ENCODE measurements around the gene CDCA8.

Gene CDCA8

DNA sequence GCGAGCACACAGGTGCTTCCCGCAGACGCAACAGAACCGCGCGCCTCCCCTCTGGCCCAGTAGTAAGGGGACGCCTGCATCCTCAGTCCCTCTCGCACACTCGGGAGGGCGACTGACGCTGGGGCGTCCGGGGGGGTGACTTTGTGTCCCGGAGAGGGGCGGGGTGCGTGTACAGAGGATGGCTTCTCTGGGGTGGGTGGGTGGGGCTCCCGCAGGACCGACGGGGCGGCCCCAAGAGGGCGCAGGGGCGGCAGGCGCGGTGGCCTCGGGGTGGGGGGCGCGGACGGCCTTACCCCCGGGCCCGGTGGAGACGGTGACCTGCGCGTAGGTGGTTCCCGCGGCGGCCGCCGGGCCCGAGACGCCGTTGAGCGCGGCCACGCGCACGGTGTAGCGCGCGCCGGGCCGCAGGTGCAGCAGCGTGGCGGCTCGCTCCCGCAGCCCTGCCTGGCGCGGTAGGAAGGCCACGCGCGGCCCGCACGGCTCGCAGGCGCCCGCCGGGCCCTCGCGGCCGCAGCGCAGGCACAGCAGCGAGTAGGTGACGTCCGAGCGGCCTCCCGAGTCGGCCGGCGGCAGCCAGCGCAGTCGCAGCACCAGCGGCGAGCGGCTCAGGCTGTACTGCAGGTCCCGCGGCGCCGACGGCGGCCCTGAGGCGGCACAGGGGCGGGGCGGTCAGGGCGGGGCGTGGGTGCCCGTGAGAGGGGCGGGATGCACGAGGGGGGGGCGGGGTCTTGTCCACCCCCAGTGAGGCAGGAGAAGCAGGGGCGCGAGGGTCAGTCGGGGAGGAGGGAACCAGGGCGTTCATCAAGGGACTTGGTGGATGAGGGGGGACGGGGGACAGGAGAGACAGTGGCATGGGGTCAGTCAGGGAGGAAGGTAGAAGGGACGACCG is 60.5 kb downstream of the CDCA8 start:
- no peak overlapping the region for H3K9ac ChIP-seq (ENCODE audit: low read length)
- H3K36me3 ChIP-seq (ENCODE audit: insufficient read depth, low read length), result no peaks in the 10 kb centered on the region
- no peaks in the 10 kb centered on the region for H3K79me2 ChIP-seq (ENCODE audit: insufficient read depth, low read length)
- H3K27me3 ChIP-seq (ENCODE audit: insufficient read depth, low read length), result 0 out of 2 replicates have a peak, but pooled peaks cover 5% of the 10 kb centered on the region
- H3K27ac ChIP-seq (ENCODE audit: low read depth, low read length, poor library complexity, severe bottlenecking), result no peak overlapping the region
- H3K4me1 ChIP-seq (ENCODE audit: insufficient read depth, low read length, severe bottlenecking), result no peaks in the 10 kb centered on the region
- peak overlapping the region; percentile 30 for H3K4me3 ChIP-seq (ENCODE audit: low read depth, low read length, poor library complexity, severe bottlenecking)
- peak overlapping the region; percentile 26; the same call in 1 of the 2 replicates for H3K4me2 ChIP-seq (ENCODE audit: low read length)
- no peaks in the 10 kb centered on the region for H3K9me2 ChIP-seq (ENCODE audit: low read depth, low read length)
- H4K20me1 ChIP-seq (ENCODE audit: insufficient read depth, low read length), result no peaks in the 10 kb centered on the region
- H3K9me3 ChIP-seq (ENCODE audit: low read length), result no peaks in the 10 kb centered on the region
- H3F3A ChIP-seq (ENCODE audit: insufficient read depth, low read length), result no peaks in the 10 kb centered on the region
- TF ChIP-seq, protein P1, sequence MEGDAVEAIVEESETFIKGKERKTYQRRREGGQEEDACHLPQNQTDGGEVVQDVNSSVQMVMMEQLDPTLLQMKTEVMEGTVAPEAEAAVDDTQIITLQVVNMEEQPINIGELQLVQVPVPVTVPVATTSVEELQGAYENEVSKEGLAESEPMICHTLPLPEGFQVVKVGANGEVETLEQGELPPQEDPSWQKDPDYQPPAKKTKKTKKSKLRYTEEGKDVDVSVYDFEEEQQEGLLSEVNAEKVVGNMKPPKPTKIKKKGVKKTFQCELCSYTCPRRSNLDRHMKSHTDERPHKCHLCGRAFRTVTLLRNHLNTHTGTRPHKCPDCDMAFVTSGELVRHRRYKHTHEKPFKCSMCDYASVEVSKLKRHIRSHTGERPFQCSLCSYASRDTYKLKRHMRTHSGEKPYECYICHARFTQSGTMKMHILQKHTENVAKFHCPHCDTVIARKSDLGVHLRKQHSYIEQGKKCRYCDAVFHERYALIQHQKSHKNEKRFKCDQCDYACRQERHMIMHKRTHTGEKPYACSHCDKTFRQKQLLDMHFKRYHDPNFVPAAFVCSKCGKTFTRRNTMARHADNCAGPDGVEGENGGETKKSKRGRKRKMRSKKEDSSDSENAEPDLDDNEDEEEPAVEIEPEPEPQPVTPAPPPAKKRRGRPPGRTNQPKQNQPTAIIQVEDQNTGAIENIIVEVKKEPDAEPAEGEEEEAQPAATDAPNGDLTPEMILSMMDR (IDR thresholded peaks at IDR 0.05; ENCODE audit: low read length), result no peak
- no peak for TF ChIP-seq EZH2 (IDR thresholded peaks at IDR 0.05; ENCODE audit: borderline replicate concordance, low read length)
- H2AFZ ChIP-seq (ENCODE audit: low read length), result no peak overlapping the region

DNA sequence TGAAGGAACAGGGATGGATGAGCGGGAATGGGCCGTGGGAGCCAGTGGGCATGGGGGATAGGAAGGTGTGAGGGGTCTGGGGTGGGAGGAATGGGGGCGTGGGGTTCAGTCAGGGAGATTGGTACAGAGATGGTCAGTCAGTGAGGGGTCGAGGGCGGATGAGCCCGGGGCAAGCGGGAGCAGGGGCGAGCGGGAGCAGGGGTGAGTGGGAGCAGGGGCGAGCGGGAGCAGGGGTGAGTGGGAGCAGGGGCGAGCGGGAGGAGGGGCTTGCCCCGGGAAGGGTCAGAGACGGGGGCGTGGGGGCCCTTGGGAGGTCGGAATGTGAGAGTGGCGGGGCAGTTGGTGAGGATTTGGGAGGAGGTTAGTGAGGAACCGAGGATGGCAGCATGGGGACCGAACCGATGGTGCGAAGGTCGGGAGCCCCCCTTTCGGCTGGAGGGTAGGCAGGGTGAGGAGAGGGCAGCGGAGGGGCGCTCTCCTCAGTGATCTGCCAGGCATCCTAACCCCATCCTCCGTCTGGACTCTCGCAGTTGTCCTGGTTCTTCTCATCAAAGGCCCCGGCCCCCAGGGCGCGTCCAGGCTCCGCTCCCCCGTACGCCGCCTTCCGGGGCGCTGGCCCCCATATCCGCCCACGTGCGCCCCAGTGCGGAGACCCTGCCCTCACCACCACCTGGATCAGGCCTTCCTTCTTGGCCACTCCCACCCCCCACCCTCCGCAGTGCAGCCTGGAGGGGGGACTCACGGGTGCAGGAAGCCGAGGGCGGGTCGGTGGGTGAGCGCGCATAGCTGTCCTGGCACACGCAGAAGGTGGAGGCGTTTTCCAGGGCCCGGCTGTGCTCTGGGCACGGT is 61.4 kb downstream of the CDCA8 start:
- no peaks in the 10 kb centered on the region for H4K20me1 ChIP-seq (ENCODE audit: insufficient read depth, low read length)
- TF ChIP-seq, protein P1 (IDR thresholded peaks at IDR 0.05; ENCODE audit: low read length), result no peak
- no peak for TF ChIP-seq EZH2 (IDR thresholded peaks at IDR 0.05; ENCODE audit: borderline replicate concordance, low read length)
- H3K4me1 ChIP-seq (ENCODE audit: insufficient read depth, low read length, severe bottlenecking), result no peaks in the 10 kb centered on the region
- no peaks in the 10 kb centered on the region for H3K9me2 ChIP-seq (ENCODE audit: low read depth, low read length)
- no peaks in the 10 kb centered on the region for H3F3A ChIP-seq (ENCODE audit: insufficient read depth, low read length)
- H3K36me3 ChIP-seq (ENCODE audit: insufficient read depth, low read length), result no peaks in the 10 kb centered on the region
- no peak overlapping the region for H2AFZ ChIP-seq (ENCODE audit: low read length)
- H3K9me3 ChIP-seq (ENCODE audit: low read length), result no peaks in the 10 kb centered on the region
- peak overlapping the region; percentile 30 for H3K4me3 ChIP-seq (ENCODE audit: low read depth, low read length, poor library complexity, severe bottlenecking)
- no peak overlapping the region for H3K9ac ChIP-seq (ENCODE audit: low read length)
- H3K27me3 ChIP-seq (ENCODE audit: insufficient read depth, low read length), result 0 out of 2 replicates have a peak, but pooled peaks cover 5% of the 10 kb centered on the region
- H3K4me2 ChIP-seq (ENCODE audit: low read length), result 0 out of 2 replicates have a peak overlapping the region, but pooled peaks have one; percentile 14
- H3K79me2 ChIP-seq (ENCODE audit: insufficient read depth, low read length), result no peaks in the 10 kb centered on the region
- H3K27ac ChIP-seq (ENCODE audit: low read depth, low read length, poor library complexity, severe bottlenecking), result no peak overlapping the region

DNA sequence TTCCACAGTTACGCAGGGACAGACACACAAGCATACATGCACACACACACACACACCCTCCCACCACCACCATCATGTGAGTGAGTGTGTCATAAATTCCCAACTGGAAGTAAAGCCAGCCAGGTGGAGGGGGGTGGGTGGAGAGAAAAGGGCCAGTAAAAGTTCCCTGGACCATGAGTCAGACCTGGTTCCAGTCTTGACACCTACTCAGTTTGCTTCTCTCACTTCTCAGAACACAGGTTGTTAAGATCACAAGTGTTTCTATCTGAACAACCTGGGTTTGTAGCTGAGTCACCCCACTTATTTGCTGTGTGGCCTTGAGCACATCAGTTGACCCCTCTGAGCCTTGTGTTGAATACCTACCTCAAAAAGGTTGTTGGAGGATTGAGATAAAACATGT is 63.0 kb downstream of the CDCA8 start:
- no peaks in the 10 kb centered on the region for H4K20me1 ChIP-seq (ENCODE audit: insufficient read depth, low read length)
- no peak for TF ChIP-seq EZH2 (IDR thresholded peaks at IDR 0.05; ENCODE audit: borderline replicate concordance, low read length)
- TF ChIP-seq, protein P1 (IDR thresholded peaks at IDR 0.05; ENCODE audit: low read length), result no peak
- H3K79me2 ChIP-seq (ENCODE audit: insufficient read depth, low read length), result no peaks in the 10 kb centered on the region
- no peak overlapping the region for H3K4me2 ChIP-seq (ENCODE audit: low read length)
- 0 out of 2 replicates have a peak, but pooled peaks cover 5% of the 10 kb centered on the region for H3K27me3 ChIP-seq (ENCODE audit: insufficient read depth, low read length)
- H3K4me3 ChIP-seq (ENCODE audit: low read depth, low read length, poor library complexity, severe bottlenecking), result no peak overlapping the region
- no peak overlapping the region for H2AFZ ChIP-seq (ENCODE audit: low read length)
- H3K9me2 ChIP-seq (ENCODE audit: low read depth, low read length), result no peaks in the 10 kb centered on the region
- no peaks in the 10 kb centered on the region for H3K4me1 ChIP-seq (ENCODE audit: insufficient read depth, low read length, severe bottlenecking)
- H3K9ac ChIP-seq (ENCODE audit: low read length), result no peak overlapping the region
- H3K36me3 ChIP-seq (ENCODE audit: insufficient read depth, low read length), result no peaks in the 10 kb centered on the region
- no peaks in the 10 kb centered on the region for H3K9me3 ChIP-seq (ENCODE audit: low read length)
- no peaks in the 10 kb centered on the region for H3F3A ChIP-seq (ENCODE audit: insufficient read depth, low read length)
- no peak overlapping the region for H3K27ac ChIP-seq (ENCODE audit: low read depth, low read length, poor library complexity, severe bottlenecking)

Data from OCI-LY1 (cell line).